Chondrocyte (in vitro differentiated cells): ENCODE measurements around the gene OR1E2. TPM values are rescaled to one million over a fixed set of nuclear protein-coding genes. Genes with fewer than 3 reads are reported as not detected.

Source experiments
- DNase-seq: peaks from one replicate; pipeline ENCODE4 v3.0.0; 2021; ENCODE audit warnings: mixed read lengths, low spot score
- H3K27ac Mint-ChIP-seq: one replicate; pipeline ENCODE4 v1.8.0; 2021; ENCODE audit warnings: mild to moderate bottlenecking, moderate library complexity, mixed read lengths; ENCODE audit not compliant: unreplicated experiment
- H3K27me3 Mint-ChIP-seq: 2 replicates; pipeline ENCODE4 v1.8.0; 2021; ENCODE audit warnings: low read depth, mixed read lengths
- H3K36me3 Mint-ChIP-seq: 2 replicates; pipeline ENCODE4 v1.8.0; 2021; ENCODE audit warnings: low read depth, mixed read lengths
- H3K4me1 Mint-ChIP-seq: 2 replicates; pipeline ENCODE4 v1.8.0; 2021; ENCODE audit warnings: low read depth, mild to moderate bottlenecking, mixed read lengths
- H3K4me3 Mint-ChIP-seq: one replicate; pipeline ENCODE4 v1.8.0; 2021; ENCODE audit warnings: mild to moderate bottlenecking, moderate library complexity, mixed read lengths; ENCODE audit not compliant: unreplicated experiment
- H3K9me3 Mint-ChIP-seq: 2 replicates; pipeline ENCODE4 v1.8.0; 2021; ENCODE audit warnings: low read depth, mixed read lengths
- CTCF ChIP-seq: fragments of 200-600 bp; sonication (generic); IDR thresholded peaks from 2 replicates; pipeline ENCODE4 v1.5.0; 2021; ENCODE audit warnings: antibody characterized with exemption, mild to moderate bottlenecking, moderate library complexity
- long read RNA-seq: library from polyadenylated mRNA; stranded (forward); transcript quantifications from one replicate; pipeline ENCODE4 v2.0.0, GENCODE V29; 2021
- total RNA-seq: library from RNA; stranded (reverse); gene quantifications from 3 replicates; pipeline ENCODE4 v1.2.1, GENCODE V29; 2021

OR1E2 gene
- not detected in 3 replicates for total RNA-seq
- long read RNA-seq: 0 reads

GRCh38 chr17:3433741-3434140 is at the start of gene OR1E2:
Gene OR1E2 (minus strand): TSS chr17:3433841. CDS start chr17:3433841, 0 bp downstream.
- H3K9me3 Mint-ChIP-seq: peaks cover 15% of the 10 kb centered on the region
- TF ChIP-seq CTCF: no peak
- no peak for DNase-seq
- no peak within 1 kb of the TSS for H3K4me3 Mint-ChIP-seq
- no peaks in the 10 kb centered on the region for H3K36me3 Mint-ChIP-seq
- no peaks in the 10 kb centered on the region for H3K27me3 Mint-ChIP-seq
- no peaks in the 10 kb centered on the region for H3K4me1 Mint-ChIP-seq
- H3K27ac Mint-ChIP-seq: no peak within 1 kb of the TSS

- Mint-ChIP-seq H3K27ac (no peak overlapping the region), H3K4me1 (no peaks in the 10 kb centered on the region), H3K27me3 (peaks cover 25% of the 10 kb centered on the region), H3K4me3 (no peak overlapping the region), H3K9me3 (no peaks in the 10 kb centered on the region), H3K36me3 (no peaks in the 10 kb centered on the region)
- TF ChIP-seq CTCF: no peak
- no peak for DNase-seq
Observed at GRCh38 chr17:3482852-3483251, 49.2 kb upstream of the OR1E2 start.

- no peak overlapping the region for H3K4me3 Mint-ChIP-seq
- TF ChIP-seq CTCF: no peak
- DNase-seq: no peak
- no peaks in the 10 kb centered on the region for H3K36me3 Mint-ChIP-seq
- H3K27ac Mint-ChIP-seq: no peak overlapping the region
- H3K27me3 Mint-ChIP-seq: peaks cover 13% of the 10 kb centered on the region
- no peaks in the 10 kb centered on the region for H3K4me1 Mint-ChIP-seq
- no peaks in the 10 kb centered on the region for H3K9me3 Mint-ChIP-seq
Observed at GRCh38 chr17:3479988-3480387, 46.3 kb upstream of the OR1E2 start.

DNA sequence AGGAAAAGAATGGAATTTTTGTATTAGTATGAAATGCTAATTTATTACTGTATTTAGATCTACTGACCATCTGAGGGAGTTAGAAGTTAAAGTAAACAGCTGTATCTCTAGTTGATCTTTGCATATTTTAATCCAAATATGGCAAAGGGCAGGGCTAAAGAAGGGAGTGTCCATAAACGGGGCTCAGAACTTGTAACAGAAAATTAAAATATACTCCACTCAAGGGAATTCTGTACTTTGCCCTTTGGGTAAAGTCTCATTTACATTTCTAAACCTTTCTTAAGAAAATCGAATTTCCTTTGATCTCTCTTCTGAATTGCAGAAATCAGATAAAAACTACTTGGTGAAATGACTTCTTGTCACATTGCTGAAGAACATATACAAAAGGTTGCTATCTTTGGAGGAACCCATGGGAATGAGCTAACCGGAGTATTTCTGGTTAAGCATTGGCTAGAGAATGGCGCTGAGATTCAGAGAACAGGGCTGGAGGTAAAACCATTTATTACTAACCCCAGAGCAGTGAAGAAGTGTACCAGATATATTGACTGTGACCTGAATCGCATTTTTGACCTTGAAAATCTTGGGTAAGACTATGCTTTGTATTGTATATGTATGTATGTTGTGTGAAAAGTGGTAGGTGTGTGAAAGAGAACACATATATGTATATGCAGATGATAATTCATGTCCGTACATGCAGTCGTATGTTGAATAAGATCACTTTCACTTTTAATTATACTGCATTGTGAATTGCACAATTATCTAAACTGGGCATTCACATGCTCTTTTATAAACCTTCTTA is 42.4 kb upstream of the OR1E2 start, which contains the start of gene ASPA:
Gene ASPA, plus strand, starts transcription at position 186 of the 799 bp plus-strand sequence. Its CDS starts 163 bp downstream, at position 349.
- DNase-seq: no peak
- no peak for TF ChIP-seq CTCF
- no peaks in the 10 kb centered on the region for H3K4me1 Mint-ChIP-seq
- H3K36me3 Mint-ChIP-seq: no peaks in the 10 kb centered on the region
- peaks cover 6% of the 10 kb centered on the region for H3K27me3 Mint-ChIP-seq
- no peak within 1 kb of the TSS for H3K4me3 Mint-ChIP-seq
- no peak within 1 kb of the TSS for H3K27ac Mint-ChIP-seq
- H3K9me3 Mint-ChIP-seq: no peaks in the 10 kb centered on the region

DNA sequence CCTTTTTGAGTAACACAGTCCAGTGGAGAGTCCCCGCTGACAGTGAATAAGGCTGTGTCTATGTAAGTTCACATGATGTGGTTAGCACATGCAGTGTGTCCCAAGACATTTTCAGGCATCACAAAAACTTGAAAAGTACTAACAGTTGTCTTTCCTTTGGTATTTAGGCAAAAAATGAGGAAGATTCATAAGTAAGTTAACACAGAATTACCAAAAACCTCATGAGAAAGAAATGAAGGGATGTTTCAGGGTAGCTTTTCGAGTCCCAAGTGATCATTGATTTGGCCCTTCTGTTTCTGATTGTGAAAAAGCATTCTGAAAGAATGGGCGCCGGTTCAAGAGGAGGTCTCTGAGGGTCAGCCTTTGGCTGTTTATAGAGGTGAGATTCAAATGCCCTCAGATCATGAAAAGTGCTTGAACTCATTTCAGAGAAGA is 41.6 kb upstream of the OR1E2 start:
- H3K9me3 Mint-ChIP-seq: no peaks in the 10 kb centered on the region
- H3K27ac Mint-ChIP-seq: no peak overlapping the region
- H3K4me1 Mint-ChIP-seq: no peaks in the 10 kb centered on the region
- no peak for DNase-seq
- peaks cover 6% of the 10 kb centered on the region for H3K27me3 Mint-ChIP-seq
- H3K4me3 Mint-ChIP-seq: no peak overlapping the region
- no peaks in the 10 kb centered on the region for H3K36me3 Mint-ChIP-seq
- no peak for TF ChIP-seq CTCF
